CD4-positive, alpha-beta T cell treated with Interferon gamma for 1 hour (primary cell): ENCODE data around the gene YY2.

ENCODE experiments used
- DNase-seq: peaks from one replicate; pipeline ENCODE4 v3.0.0-alpha.2; 2020

Gene YY2

GRCh38 chrX:21881881-21882574, 26.2 kb downstream of the YY2 start:
- no peak for DNase-seq

- no peak for DNase-seq
Observed at GRCh38 chrX:21883258-21883657, 27.5 kb downstream of the YY2 start.

- DNase-seq = no peak
Observed at GRCh38 chrX:21885568-21885967, 29.8 kb downstream of the YY2 start.

GRCh38 chrX:21905313-21905712, 49.5 kb downstream of the YY2 start:
- no peak for DNase-seq

GRCh38 chrX:21905953-21906352, 50.2 kb downstream of the YY2 start:
- no peak for DNase-seq

GRCh38 chrX:21907260-21907659, 51.5 kb downstream of the YY2 start:
- no peak for DNase-seq
